GM20000 (cell line): ENCODE results near the gene PRRC2C.

Experiments used
- DNase-seq: peaks from one replicate; pipeline ENCODE4 v3.0.0; 2012; ENCODE audit warnings: low spot score
- CTCF ChIP-seq: IDR thresholded peaks from 2 replicates; pipeline ENCODE4 v1.5.1; 2012; ENCODE audit warnings: mild to moderate bottlenecking, control low read depth; ENCODE audit errors: extremely low read depth, missing control alignments

The PRRC2C gene

DNA sequence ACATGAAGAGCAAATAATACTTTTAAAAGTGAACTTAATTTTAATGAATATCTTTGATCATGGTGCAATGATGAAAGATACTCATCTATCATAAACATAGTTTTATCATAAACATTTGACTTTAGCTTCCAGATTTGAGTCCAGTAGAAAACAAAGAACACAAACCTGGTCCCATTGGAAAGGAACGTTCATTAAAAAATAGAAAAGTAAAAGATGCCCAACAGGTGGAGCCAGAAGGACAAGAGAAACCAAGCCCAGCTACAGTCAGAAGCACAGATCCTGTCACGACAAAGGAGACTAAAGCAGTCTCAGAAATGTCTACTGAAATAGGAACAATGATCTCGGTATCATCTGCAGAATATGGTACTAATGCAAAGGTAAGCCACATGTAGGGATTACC lies 81.1 kb downstream of the PRRC2C start:
- TF ChIP-seq CTCF: no peak
- DNase-seq: no peak

- no peak for DNase-seq
- no peak for TF ChIP-seq CTCF
Observed at GRCh38 chr1:171570295-171570694, 85.0 kb downstream of the PRRC2C start.

DNA sequence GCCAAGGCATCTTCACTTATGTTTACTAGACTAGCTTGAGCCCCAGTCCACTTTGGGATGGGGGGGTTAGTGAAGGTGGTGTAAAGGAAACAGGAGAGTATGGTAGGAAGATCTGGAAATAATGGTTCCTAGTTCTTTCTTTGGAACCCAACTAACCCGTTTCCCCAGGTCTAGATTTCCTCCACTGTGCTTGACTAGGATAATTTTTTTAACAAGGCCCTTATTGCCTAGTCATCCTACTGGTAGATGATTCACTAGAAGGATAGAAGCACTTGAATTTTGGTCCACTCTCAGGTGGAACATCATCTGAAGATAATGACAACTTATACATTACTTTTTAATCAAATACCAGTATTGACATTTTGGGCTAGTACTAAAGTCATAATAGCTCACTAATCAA lies 90.8 kb downstream of the PRRC2C start:
- DNase-seq: no peak
- no peak for TF ChIP-seq CTCF

GRCh38 chr1:171581226-171581625 lies 95.9 kb downstream of the PRRC2C start:
- TF ChIP-seq CTCF: no peak
- DNase-seq: no peak

- no peak for TF ChIP-seq CTCF
- no peak for DNase-seq
Observed at GRCh38 chr1:171581766-171582165, 96.4 kb downstream of the PRRC2C start.

- no peak for TF ChIP-seq CTCF
- no peak for DNase-seq
Observed at GRCh38 chr1:171582589-171582988, 97.3 kb downstream of the PRRC2C start.

- DNase-seq: no peak
- TF ChIP-seq CTCF: no peak
Observed at GRCh38 chr1:171583591-171584201, 98.4 kb downstream of the PRRC2C start.
